ENCODE results near the gene TAF4B. TPM values are rescaled to one million over a fixed set of nuclear protein-coding genes. Genes with fewer than 3 reads are reported as not detected.
A peak's percentile ranks its signal among the peaks of the same experiment; 100 is the strongest.
"Not testable (repeated sequence)": the region's sequence is repeated elsewhere in the genome, so short reads cannot be mapped to it uniquely, and the experiment has no call there.

The TAF4B gene
- total RNA-seq, 2 experiments from 2014 or later = 7.3 to 7.5 TPM

DNA sequence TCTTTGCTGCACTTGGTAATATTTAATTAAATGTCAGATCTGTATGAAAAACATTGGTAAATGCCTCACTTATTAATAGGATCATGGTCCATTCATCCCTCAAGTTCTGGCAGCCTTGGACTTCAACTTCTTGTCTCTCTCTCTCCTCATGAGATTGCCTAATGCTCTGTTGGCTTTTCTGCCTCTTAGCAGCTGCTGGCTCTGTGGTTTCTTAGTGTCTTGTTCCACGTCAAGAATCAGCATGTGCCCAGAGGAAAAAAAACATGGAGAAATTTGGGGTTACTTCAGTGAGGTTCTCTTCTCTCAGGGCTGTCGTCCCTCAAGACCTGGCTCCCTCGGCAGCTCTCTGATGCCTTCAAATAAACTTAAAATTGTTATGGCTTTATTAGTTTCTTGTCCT is 75.4 kb downstream of the TAF4B start:
- no peak overlapping the region for H3K4me3 Mint-ChIP-seq
- H3K9me3 Mint-ChIP-seq = no peaks in the 10 kb centered on the region
- no peak for ATAC-seq (ENCODE audit: low read depth)
- peaks cover 6% of the 10 kb centered on the region for H3K36me3 Mint-ChIP-seq
- no peaks in the 10 kb centered on the region for H3K4me1 Mint-ChIP-seq
- H3K27ac Mint-ChIP-seq = no peak overlapping the region
- H3K27me3 Mint-ChIP-seq = no peaks in the 10 kb centered on the region
- POLR2A ChIA-PET = no interaction called here
- DNase-seq = no peak

DNA sequence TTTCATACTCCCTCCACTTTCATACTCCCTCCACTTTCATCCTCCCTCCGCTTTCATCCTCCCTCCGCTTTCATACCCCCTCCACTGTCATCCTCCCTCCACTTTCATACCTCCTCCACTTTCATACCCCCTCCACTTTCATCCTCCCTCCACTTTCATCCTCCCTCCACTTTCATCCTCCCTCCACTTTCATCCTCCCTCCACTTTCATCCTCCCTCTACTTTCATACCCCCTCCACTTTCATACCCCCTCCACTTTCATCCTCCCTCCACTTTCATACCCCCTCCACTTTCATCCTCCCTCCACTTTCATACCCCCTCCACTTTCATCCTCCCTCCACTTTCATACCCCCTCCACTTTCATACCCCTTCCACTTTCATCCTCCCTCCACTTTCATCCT is 77.0 kb downstream of the TAF4B start:
- H3K9me3 Mint-ChIP-seq; DNase-seq; H3K27ac Mint-ChIP-seq; H3K36me3 Mint-ChIP-seq; H3K4me3 Mint-ChIP-seq; H3K27me3 Mint-ChIP-seq; H3K4me1 Mint-ChIP-seq; ATAC-seq (ENCODE audit: low read depth); POLR2A ChIA-PET: not testable (repeated sequence)

DNA sequence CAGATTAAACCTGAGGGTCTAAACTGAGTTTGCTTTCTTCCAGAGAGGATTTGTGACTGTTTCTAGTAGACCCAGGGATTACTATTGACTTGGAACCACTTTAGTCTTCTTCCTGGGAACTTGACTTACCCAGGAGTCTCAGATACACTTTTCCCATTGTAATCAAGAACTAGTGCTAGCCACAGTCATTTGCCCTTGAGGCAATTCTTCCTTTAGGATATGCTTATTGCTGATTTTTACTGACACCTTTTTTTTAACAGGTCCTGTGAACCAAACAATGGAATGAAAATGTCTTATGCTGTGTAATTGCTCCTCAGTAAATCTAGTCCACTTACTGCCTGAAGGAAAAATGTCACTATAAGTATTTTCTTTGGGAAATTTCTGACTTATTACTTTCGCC is 78.3 kb downstream of the TAF4B start:
- Mint-ChIP-seq H3K36me3 (peaks cover 7% of the 10 kb centered on the region), H3K9me3 (no peaks in the 10 kb centered on the region), H3K27me3 (no peaks in the 10 kb centered on the region), H3K27ac (no peak overlapping the region), H3K4me3 (no peak overlapping the region), H3K4me1 (no peaks in the 10 kb centered on the region)
- DNase-seq (no peak), ATAC-seq (ENCODE audit: low read depth) (no peak)
- POLR2A ChIA-PET = no interaction called here

DNA sequence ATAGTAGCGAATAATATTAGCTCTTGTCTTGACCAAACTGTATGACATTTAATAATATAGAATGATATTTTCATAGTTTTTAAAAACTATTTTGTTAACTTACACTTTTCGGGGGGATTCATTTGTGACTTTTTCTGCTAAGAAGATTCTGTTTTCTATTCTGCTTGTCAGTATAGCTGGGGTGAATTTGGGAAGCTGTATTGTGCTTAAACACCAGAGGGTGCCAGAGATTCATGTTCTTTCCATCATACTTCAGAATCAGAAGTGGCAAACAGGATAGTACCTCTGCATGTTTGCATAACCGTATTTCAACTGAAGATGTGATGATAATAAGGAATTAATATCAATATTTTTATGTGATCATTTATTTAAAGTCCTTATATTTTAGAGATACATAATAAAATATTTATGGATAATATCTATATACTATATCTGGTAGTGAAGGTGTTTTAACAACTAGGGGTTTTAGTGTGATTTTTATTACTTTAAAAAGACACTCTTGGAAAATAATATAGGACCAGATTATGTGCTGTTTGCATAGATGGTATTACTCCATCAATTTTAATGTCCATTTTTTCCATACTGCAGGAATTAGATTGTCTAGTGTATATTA is 81.0 kb downstream of the TAF4B start:
- peak; percentile 39 for ATAC-seq (ENCODE audit: low read depth)
- peaks cover 11% of the 10 kb centered on the region for H3K36me3 Mint-ChIP-seq

DNA sequence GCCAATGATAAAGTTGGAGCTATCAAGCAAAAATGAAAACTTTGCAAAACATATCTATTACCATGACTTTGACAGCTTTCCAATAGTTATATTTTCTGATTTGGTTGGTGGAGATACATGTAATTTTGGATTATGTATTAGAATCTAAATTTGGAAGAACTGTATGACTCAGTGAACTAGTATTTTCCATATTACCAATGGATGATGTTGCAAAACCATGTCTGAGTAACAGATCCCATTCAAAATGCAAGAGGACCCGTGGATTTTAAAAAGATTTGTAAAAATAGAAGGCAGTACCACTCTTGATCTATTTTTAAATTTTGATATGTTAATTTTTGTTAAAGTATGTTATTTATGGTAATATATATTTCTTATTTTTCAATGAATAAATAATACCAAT is 83.0 kb downstream of the TAF4B start:
- POLR2A ChIA-PET = no interaction called here
- no peak overlapping the region for H3K27ac Mint-ChIP-seq

More for the DNA sequence above, 81.0 kb downstream of the TAF4B start:
- no peaks in the 10 kb centered on the region for H3K9me3 Mint-ChIP-seq
- peaks cover 2% of the 10 kb centered on the region for H3K4me1 Mint-ChIP-seq
- no peaks in the 10 kb centered on the region for H3K27me3 Mint-ChIP-seq
- no peak overlapping the region for H3K4me3 Mint-ChIP-seq
- DNase-seq = no peak
- POLR2A ChIA-PET = no interaction called here
- H3K27ac Mint-ChIP-seq = no peak overlapping the region

DNA sequence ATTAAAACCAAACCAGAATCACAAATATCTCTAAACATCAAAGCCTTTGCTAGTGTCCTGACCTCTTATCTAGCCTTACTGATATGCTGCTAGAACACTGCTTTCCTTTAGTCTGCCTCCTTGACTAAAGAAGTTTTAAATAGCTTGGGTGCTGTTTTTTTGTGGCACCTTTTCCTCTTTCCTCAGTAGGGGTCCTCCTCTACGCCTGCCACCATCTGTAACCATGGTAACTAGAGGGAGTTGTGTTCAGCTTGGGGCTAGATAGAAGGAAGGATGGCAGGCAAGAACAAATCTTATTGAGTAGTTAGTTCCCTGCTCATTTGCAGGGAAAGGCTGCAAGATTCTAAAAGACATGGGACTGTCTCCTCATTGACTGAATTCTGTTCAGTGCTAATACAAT is 86.0 kb downstream of the TAF4B start:
- no peak for ATAC-seq (ENCODE audit: low read depth)
- H3K4me1 Mint-ChIP-seq = peaks cover 4% of the 10 kb centered on the region
- H3K27ac Mint-ChIP-seq = no peak overlapping the region
- no peak overlapping the region for H3K4me3 Mint-ChIP-seq
- H3K36me3 Mint-ChIP-seq = peaks cover 11% of the 10 kb centered on the region
- H3K27me3 Mint-ChIP-seq = no peaks in the 10 kb centered on the region
- no peaks in the 10 kb centered on the region for H3K9me3 Mint-ChIP-seq
- DNase-seq = no peak
- POLR2A ChIA-PET = no interaction called here

More for the DNA sequence above, 83.0 kb downstream of the TAF4B start:
- ATAC-seq (ENCODE audit: low read depth) (no peak), DNase-seq (no peak)
- no peak overlapping the region for H3K4me3 Mint-ChIP-seq
- H3K9me3 Mint-ChIP-seq = no peaks in the 10 kb centered on the region
- H3K36me3 Mint-ChIP-seq = peaks cover 7% of the 10 kb centered on the region
- H3K4me1 Mint-ChIP-seq = peaks cover 4% of the 10 kb centered on the region
- no peaks in the 10 kb centered on the region for H3K27me3 Mint-ChIP-seq

DNA sequence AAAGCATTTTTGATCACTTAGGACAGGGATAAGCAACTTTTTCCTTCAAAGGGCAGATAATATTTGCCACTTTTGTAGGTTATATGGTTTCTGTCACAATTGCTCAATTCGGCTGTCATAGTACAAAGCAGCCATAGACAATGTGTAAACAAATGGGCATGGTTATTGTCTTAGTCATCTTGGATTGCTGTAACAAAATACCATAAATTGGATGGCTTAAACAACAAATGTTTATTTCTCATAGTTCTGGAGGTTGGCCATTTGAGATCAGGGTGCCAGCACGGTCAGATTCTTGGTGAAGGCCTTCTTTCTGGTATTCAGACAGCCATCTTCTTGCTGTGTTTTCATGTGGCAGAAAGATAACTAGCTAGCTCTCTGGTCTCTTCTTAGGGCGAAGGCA is 91.2 kb downstream of the TAF4B start:
- no peak for DNase-seq
- H3K4me1 Mint-ChIP-seq = peaks cover under 1% of the 10 kb centered on the region
- no peak for ATAC-seq (ENCODE audit: low read depth)
- no peak overlapping the region for H3K27ac Mint-ChIP-seq
- no peaks in the 10 kb centered on the region for H3K9me3 Mint-ChIP-seq
- no peaks in the 10 kb centered on the region for H3K27me3 Mint-ChIP-seq
- POLR2A ChIA-PET = no interaction called here
- H3K4me3 Mint-ChIP-seq = no peak overlapping the region
- H3K36me3 Mint-ChIP-seq = peaks cover 7% of the 10 kb centered on the region

DNA sequence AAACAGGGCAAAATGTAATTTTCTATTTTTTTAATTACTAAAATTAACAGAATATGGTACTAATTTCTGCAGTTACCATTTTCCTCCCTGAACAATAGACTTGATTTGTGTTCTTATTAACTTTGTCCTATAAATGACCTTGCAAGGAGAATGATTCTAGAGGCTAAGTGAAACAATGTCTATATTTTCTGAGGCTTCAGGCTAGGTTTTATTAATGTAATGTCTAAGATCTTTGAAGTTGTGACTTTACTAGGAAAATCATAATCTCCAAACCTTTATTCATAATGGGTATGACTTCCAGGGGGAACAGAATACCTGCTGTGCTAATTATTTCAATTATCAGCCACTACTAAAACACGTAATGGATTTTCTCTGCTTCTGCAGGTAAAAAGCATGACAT is 94.4 kb downstream of the TAF4B start:
- ATAC-seq (ENCODE audit: low read depth) (no peak), DNase-seq (no peak)
- no peaks in the 10 kb centered on the region for H3K9me3 Mint-ChIP-seq
- POLR2A ChIA-PET = no interaction called here
- no peak overlapping the region for H3K27ac Mint-ChIP-seq
- peaks cover 21% of the 10 kb centered on the region for H3K36me3 Mint-ChIP-seq
- H3K4me1 Mint-ChIP-seq = no peaks in the 10 kb centered on the region
- H3K4me3 Mint-ChIP-seq = no peak overlapping the region
- no peaks in the 10 kb centered on the region for H3K27me3 Mint-ChIP-seq

DNA sequence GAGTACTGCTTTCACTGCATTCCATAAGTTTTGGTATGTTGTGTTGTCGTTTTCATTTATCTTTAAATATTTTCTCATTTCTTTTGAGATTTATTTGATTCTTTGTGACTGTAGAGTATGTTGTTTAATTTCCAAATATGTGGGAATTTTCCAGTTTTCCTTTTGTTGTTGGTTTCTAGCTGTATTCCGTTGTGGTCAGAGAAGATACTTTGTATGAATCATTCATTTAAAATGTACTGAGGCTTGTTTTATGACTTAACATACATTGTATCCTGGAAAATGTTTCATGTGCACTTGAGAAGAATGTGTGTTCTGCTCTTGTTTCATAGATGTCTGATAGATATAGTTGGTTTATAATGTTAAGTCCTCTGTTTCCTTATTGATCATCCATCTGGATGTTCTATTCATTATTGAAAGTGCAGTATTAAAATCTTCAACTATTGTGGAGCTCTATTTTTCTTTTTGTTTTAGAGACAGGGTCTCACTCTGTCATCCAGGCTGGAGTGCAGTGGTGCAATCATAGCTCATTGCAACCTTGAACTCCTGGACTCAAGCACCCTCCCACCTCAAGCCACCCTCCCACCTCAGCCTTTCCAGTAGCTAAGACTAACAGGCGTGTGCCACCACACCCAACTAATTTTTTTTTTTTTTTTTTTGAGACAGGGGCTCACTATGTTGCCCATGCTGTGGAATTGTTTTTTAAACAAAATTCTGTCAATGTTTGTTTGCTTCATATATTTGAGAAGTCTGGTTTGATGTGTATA is 96.8 kb downstream of the TAF4B start:
- H3K27ac Mint-ChIP-seq = no peak overlapping the region
- H3K9me3 Mint-ChIP-seq = no peaks in the 10 kb centered on the region
- H3K36me3 Mint-ChIP-seq = peaks cover 22% of the 10 kb centered on the region
- H3K4me3 Mint-ChIP-seq = no peak overlapping the region
- H3K4me1 Mint-ChIP-seq = peaks cover 2% of the 10 kb centered on the region
- POLR2A ChIA-PET = no interaction called here
- DNase-seq (no peak), ATAC-seq (ENCODE audit: low read depth) (no peak)
- H3K27me3 Mint-ChIP-seq = no peaks in the 10 kb centered on the region

DNA sequence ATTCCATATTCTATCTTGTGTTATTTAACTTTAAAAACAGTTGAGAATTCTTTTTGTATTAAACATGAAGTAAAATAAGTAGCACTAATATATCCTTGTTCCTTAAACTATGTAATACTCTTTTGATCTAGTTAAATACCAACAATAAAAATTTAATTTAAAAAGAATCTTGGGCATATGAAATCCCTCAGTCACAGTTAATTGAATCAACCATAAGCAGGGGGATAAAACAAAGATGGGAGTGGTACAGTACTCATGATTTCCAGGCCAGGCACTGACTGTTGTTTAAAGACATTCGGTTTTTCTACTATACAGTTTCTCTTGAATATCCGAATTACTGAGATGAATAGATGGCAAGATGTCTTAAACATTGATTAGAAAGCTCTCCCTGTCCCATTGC is 99.5 kb downstream of the TAF4B start:
- Mint-ChIP-seq H3K27me3 (no peaks in the 10 kb centered on the region), H3K9me3 (no peaks in the 10 kb centered on the region), H3K27ac (no peak overlapping the region), H3K4me3 (no peak overlapping the region), H3K36me3 (peaks cover 22% of the 10 kb centered on the region), H3K4me1 (peaks cover 2% of the 10 kb centered on the region)
- POLR2A ChIA-PET = no interaction called here
- no peak for DNase-seq
- no peak for ATAC-seq (ENCODE audit: low read depth)

DNA sequence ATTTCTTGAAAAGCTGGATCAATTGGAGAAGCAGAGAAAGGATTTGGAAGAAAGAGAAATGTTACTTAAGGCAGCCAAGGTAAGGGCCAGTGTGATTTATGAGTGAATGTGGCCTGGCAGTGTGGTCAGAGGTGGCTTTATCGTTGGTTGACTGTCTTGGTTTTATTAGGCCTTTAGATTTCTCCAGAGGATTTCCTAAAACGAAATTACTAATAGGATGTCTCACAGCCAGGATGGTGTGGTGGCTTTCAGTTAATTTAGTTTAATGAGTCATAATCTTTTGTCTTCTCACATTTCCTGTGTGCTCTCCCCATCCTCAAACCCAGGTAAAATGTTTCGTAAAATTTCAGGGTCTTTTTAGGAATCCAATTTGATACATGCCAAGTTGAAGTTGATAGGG is 100.8 kb downstream of the TAF4B start:
- POLR2A ChIA-PET = no interaction called here
- no peak for ATAC-seq (ENCODE audit: low read depth)
- peaks cover 20% of the 10 kb centered on the region for H3K36me3 Mint-ChIP-seq
- H3K4me3 Mint-ChIP-seq = no peak overlapping the region
- no peak for DNase-seq
- no peak overlapping the region for H3K27ac Mint-ChIP-seq
- no peaks in the 10 kb centered on the region for H3K27me3 Mint-ChIP-seq
- peaks cover 2% of the 10 kb centered on the region for H3K4me1 Mint-ChIP-seq
- H3K9me3 Mint-ChIP-seq = no peaks in the 10 kb centered on the region

DNA sequence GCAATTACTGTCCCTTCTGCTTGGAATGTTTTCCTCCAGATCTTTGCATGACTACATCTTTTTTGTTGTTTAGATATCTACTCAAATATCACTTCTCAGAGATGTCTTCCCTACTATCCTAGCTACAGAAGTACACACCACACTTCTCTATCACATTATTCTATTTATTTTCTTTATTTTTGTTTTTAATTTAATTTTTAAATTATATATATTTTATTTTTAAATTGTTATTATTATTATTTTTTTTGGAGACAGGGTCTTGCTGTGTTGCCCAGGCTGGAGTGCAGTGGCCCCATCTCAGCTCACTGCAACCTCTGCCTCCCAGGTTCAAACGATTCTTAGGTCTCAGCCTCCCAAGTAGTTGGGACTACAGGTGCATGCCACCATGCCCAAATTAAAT is 106.7 kb downstream of the TAF4B start:
- Mint-ChIP-seq H3K27ac (no peak overlapping the region), H3K4me1 (no peaks in the 10 kb centered on the region), H3K4me3 (no peak overlapping the region), H3K36me3 (peaks cover 4% of the 10 kb centered on the region), H3K9me3 (no peaks in the 10 kb centered on the region), H3K27me3 (no peaks in the 10 kb centered on the region)
- no peak for ATAC-seq (ENCODE audit: low read depth)
- POLR2A ChIA-PET = no interaction called here
- DNase-seq = no peak

DNA sequence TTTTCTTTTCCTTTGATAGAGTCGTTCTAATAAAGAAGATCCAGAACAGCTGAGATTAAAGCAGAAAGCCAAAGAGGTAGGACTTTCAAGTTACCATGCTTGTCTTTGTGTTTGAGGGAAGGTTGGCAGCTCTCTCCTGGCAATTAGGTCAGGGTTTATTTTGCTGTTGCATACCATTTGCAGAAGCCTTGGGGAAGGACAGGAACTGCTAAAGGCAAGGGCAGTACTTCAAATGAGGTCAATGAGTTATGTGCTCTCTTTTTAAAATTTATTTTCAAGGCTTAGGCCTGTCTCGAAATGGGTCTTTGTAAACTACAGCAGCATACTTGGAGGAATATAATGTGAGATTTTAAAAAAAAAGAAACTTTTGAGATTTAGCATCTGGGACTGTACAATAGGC is 108.9 kb downstream of the TAF4B start:
- no peak overlapping the region for H3K27ac Mint-ChIP-seq
- H3K9me3 Mint-ChIP-seq = no peaks in the 10 kb centered on the region
- DNase-seq (no peak), ATAC-seq (ENCODE audit: low read depth) (no peak)
- H3K27me3 Mint-ChIP-seq = no peaks in the 10 kb centered on the region
- peaks cover 4% of the 10 kb centered on the region for H3K36me3 Mint-ChIP-seq
- POLR2A ChIA-PET = no interaction called here
- no peak overlapping the region for H3K4me3 Mint-ChIP-seq
- H3K4me1 Mint-ChIP-seq = no peaks in the 10 kb centered on the region

DNA sequence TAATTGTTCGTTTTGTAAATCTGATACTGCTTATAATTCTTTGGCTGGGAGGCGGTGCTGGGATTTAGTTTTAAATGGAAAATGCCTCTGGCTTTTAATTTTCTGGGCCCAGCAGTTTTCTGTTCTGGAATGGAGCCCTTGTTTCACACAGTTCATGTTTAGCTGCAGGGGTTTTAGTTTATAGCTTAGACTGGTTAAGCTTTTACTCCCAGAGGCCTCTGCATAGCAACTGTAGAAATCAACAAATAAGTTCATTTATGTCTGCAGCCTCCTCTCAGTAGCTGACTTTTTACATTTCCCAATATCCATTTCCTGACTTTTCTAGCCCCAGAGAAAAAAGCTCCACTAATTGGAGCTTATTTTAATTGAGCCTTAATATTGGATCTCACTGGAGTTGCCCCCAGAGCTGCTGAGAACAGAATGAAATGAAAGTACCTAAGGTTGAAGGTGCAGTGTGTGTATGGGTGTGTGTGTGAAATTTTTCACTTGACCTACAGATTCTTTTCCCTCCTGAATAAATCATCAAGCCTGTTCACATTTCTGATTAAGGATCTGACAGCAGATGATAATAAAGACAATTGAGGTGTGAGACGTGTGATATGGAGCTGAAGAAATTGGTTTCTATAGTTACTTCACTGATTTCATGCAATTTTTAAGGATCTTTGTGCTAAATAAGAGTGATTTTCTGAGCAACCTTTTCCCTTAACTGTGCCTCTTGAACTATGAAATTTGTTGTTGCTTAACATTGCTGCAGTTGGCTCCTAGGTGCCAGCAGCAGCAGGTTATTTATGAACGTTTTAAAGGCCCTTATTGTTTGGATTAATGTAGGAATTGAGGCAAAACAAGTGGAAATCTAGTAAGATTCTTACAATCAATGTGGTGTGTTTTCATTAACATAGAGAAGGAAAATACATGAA is 109.6 kb downstream of the TAF4B start:
- ATAC-seq (ENCODE audit: low read depth) = no peak
- Mint-ChIP-seq H3K36me3 (peaks cover 4% of the 10 kb centered on the region), H3K4me3 (no peak overlapping the region), H3K4me1 (no peaks in the 10 kb centered on the region), H3K27me3 (no peaks in the 10 kb centered on the region), H3K27ac (no peak overlapping the region), H3K9me3 (no peaks in the 10 kb centered on the region)
- POLR2A ChIA-PET = no interaction called here
- DNase-seq = no peak
